ENCODE measurements around the gene SNRNP70.
"Not testable (repeated sequence)": the region's sequence is repeated elsewhere in the genome, so short reads cannot be mapped to it uniquely, and the experiment has no call there.

The SNRNP70 gene

GRCh38 chr19:49121841-49122240, 36.6 kb downstream of the SNRNP70 start:
- not testable (repeated sequence) for DNase-seq

GRCh38 chr19:49123285-49123684, 38.0 kb downstream of the SNRNP70 start:
- not testable (repeated sequence) for DNase-seq

GRCh38 chr19:49125025-49125731, 39.9 kb downstream of the SNRNP70 start:
- DNase-seq = no peak

GRCh38 chr19:49126575-49126974, 41.3 kb downstream of the SNRNP70 start:
- DNase-seq = no peak

GRCh38 chr19:49127225-49127624, 42.0 kb downstream of the SNRNP70 start:
- not testable (repeated sequence) for DNase-seq

- DNase-seq = peak; percentile 92
Observed at GRCh38 chr19:49127674-49128544, 42.7 kb downstream of the SNRNP70 start.

- DNase-seq = no peak
Observed at GRCh38 chr19:49128545-49129237, 43.4 kb downstream of the SNRNP70 start.

- no peak for DNase-seq
Observed at GRCh38 chr19:49129238-49129583, 44.0 kb downstream of the SNRNP70 start.

- DNase-seq = no peak
Observed at GRCh38 chr19:49130325-49130724, 45.1 kb downstream of the SNRNP70 start.

- no peak for DNase-seq
Observed at GRCh38 chr19:49132974-49133609, 47.8 kb downstream of the SNRNP70 start.

GRCh38 chr19:49133621-49134454, 48.6 kb downstream of the SNRNP70 start:
- peak; percentile 19 for DNase-seq

- DNase-seq = no peak
Observed at GRCh38 chr19:49135686-49136085, 50.4 kb downstream of the SNRNP70 start.

- no peak for DNase-seq
Observed at GRCh38 chr19:49136771-49137171, 51.5 kb downstream of the SNRNP70 start.

GRCh38 chr19:49140951-49141350, 55.7 kb downstream of the SNRNP70 start:
- no peak for DNase-seq

- no peak for DNase-seq
Observed at GRCh38 chr19:49141352-49141751, 56.1 kb downstream of the SNRNP70 start.

- peak; percentile 67 for DNase-seq
Observed at GRCh38 chr19:49142866-49143335, 57.6 kb downstream of the SNRNP70 start.

GRCh38 chr19:49145573-49146407, 60.5 kb downstream of the SNRNP70 start:
- DNase-seq = peak; percentile 66

- DNase-seq = not testable (repeated sequence)
Observed at GRCh38 chr19:49146408-49146770, 61.1 kb downstream of the SNRNP70 start.

- DNase-seq = no peak
Observed at GRCh38 chr19:49148044-49148682, 62.9 kb downstream of the SNRNP70 start.

All from stimulated activated naive CD4-positive, alpha-beta T cell treated with Interleukin-2 at 50 U/mL for 16 hours (primary cell).